Hepatocyte (in vitro differentiated cells): ENCODE data around the gene AGTPBP1.

ENCODE experiments used
- EZH2phosphoT487 ChIP-seq: fragments of 200-600 bp; sonication (generic); IDR thresholded peaks from one replicate; pipeline ENCODE4 v1.6.1; 2018; ENCODE audit warnings: antibody characterized with exemption, mild to moderate bottlenecking, low read depth, moderate library complexity; ENCODE audit not compliant: unreplicated experiment, severe bottlenecking
- TF ChIP-seq, protein P1 (sequence below): fragments of 200-600 bp; sonication (generic); IDR thresholded peaks from 2 replicates; pipeline ENCODE4 v1.5.1; 2016; ENCODE audit warnings: antibody characterized with exemption, mild to moderate bottlenecking; ENCODE audit not compliant: poor library complexity

DNA sequence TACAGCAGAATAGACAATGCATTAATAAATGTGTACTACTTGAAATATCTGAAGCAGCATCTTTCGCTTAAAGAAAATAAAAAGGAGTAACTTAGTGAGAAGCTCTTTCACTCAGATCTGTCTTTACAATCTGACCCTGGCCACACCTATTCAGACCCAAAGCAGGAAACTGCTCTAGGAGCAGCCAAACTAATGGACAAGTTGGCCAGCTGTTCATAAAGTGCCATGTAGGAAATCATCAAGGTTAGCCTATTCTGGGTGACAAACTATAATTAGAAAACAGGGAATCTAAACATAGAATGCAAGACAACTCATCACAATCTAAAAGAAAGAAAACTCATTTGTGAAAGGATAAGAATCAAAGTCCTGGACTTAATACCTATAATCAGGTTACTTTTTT, 101.3 kb downstream of the AGTPBP1 start:
- TF ChIP-seq, protein P1, sequence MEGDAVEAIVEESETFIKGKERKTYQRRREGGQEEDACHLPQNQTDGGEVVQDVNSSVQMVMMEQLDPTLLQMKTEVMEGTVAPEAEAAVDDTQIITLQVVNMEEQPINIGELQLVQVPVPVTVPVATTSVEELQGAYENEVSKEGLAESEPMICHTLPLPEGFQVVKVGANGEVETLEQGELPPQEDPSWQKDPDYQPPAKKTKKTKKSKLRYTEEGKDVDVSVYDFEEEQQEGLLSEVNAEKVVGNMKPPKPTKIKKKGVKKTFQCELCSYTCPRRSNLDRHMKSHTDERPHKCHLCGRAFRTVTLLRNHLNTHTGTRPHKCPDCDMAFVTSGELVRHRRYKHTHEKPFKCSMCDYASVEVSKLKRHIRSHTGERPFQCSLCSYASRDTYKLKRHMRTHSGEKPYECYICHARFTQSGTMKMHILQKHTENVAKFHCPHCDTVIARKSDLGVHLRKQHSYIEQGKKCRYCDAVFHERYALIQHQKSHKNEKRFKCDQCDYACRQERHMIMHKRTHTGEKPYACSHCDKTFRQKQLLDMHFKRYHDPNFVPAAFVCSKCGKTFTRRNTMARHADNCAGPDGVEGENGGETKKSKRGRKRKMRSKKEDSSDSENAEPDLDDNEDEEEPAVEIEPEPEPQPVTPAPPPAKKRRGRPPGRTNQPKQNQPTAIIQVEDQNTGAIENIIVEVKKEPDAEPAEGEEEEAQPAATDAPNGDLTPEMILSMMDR, result no peak
- TF ChIP-seq EZH2phosphoT487, result no peak
